ENCODE data around the gene NTRK1.

The NTRK1 gene

DNA sequence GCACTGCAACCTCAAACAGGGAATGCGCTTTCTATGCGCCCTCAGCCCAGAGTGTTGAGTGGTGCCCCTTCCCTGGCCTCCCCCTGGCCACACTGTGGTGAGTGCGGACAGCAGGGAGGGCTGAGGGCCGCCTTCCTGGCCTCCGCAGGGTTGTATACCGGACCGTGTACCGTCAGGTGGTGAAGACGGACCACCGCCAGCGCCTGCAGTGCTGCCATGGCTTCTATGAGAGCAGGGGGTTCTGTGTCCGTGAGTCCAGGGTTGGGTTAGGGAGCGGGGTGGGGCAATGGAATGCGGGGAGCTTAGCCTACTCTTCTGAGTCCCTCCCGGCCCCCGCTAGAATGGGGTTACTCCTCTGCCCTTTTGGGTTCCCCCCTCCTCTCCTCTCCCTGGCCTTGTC lies 44.5 kb downstream of the NTRK1 start:
- TF ChIP-seq ZNF274 (IDR thresholded peaks at IDR 0.05; ENCODE audit: low read depth, low read length) (no peak), SUZ12 (IDR thresholded peaks at IDR 0.05; ENCODE audit: extremely low read depth, insufficient read depth, insufficient read length) (no peak), YY1 (IDR thresholded peaks at IDR 0.05; ENCODE audit: insufficient read depth, insufficient read length) (no peak)
- Histone ChIP-seq H3K27me3 (ENCODE audit: insufficient read depth, insufficient read length) (no peaks in the 10 kb centered on the region), H3K36me3 (ENCODE audit: insufficient read depth, insufficient read length, low read length) (peaks cover 54% of the 10 kb centered on the region), H3K9me3 (ENCODE audit: insufficient read depth, low read length) (peaks cover 13% of the 10 kb centered on the region; the same call in 1 of the 2 replicates), H3K9ac (ENCODE audit: insufficient read length, low read depth) (no peak overlapping the region), H3K4me1 (ENCODE audit: insufficient read depth, insufficient read length) (peaks cover 14% of the 10 kb centered on the region), H3K4me3 (ENCODE audit: insufficient read length, low read depth) (no peak overlapping the region)
- DNase-seq (ENCODE audit: low read depth, low spot score), result no peak

DNA sequence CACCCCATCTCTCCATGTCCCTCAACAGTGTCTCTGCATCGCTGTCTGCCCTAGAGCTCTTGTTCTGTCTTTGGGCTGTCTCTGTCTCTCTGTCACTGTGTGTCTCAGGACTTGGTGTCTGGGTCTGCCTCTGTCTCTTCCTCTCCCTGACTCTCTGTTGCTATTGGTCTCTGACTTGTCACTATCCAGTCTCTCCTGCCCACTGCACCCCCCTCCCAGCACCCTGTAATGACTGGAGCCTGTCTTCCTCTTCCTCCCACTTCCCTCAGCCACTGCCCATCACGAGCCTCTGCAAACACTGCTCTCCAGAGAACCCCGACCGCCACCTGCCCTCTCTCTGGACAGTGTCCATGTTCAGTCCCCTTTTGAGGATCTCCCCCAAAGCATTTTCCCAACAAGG lies 45.0 kb downstream of the NTRK1 start:
- Histone ChIP-seq H3K4me3 (ENCODE audit: insufficient read length, low read depth) (no peak overlapping the region), H3K9ac (ENCODE audit: insufficient read length, low read depth) (no peak overlapping the region), H3K36me3 (ENCODE audit: insufficient read depth, insufficient read length, low read length) (peaks cover 54% of the 10 kb centered on the region), H3K4me1 (ENCODE audit: insufficient read depth, insufficient read length) (peaks cover 15% of the 10 kb centered on the region), H3K9me3 (ENCODE audit: insufficient read depth, low read length) (peaks cover 13% of the 10 kb centered on the region; the same call in 1 of the 2 replicates), H3K27me3 (ENCODE audit: insufficient read depth, insufficient read length) (no peaks in the 10 kb centered on the region)
- no peak for TF ChIP-seq ZNF274 (IDR thresholded peaks at IDR 0.05; ENCODE audit: low read depth, low read length)
- no peak for TF ChIP-seq YY1 (IDR thresholded peaks at IDR 0.05; ENCODE audit: insufficient read depth, insufficient read length)
- DNase-seq (ENCODE audit: low read depth, low spot score), result no peak

DNA sequence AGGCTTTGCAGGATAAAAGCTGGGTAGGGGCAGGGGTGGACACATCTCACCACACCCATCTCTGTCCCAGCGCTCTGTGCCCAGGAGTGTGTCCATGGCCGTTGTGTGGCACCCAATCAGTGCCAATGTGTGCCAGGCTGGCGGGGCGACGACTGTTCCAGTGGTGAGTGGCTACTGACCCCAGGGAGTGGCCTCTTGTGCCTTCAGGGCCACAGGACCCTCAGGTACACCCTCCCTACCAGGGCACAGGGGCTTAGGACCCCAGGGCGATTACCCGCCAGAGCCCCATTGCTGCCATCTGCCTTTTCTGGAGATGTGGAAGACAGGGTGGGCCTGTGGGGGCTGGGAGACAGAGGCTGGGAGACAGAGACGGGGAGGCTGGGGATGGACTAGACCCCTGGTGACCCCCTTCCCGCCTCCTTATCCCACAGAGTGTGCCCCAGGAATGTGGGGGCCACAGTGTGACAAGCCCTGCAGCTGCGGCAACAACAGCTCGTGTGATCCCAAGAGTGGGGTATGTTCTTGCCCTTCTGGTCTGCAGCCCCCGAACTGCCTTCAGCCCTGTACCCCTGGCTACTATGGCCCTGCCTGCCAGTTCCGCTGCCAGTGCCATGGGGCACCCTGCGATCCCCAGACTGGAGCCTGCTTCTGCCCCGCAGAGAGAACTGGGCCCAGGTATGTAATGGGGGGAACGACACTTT lies 45.7 kb downstream of the NTRK1 start:
- TF ChIP-seq YY1 (IDR thresholded peaks at IDR 0.05; ENCODE audit: insufficient read depth, insufficient read length), result no peak
- TF ChIP-seq SUZ12 (IDR thresholded peaks at IDR 0.05; ENCODE audit: extremely low read depth, insufficient read depth, insufficient read length), result no peak
- H3K9ac ChIP-seq (ENCODE audit: insufficient read length, low read depth), result no peak overlapping the region
- peaks cover 13% of the 10 kb centered on the region; the same call in 1 of the 2 replicates for H3K9me3 ChIP-seq (ENCODE audit: insufficient read depth, low read length)
- H3K4me3 ChIP-seq (ENCODE audit: insufficient read length, low read depth), result no peak overlapping the region
- DNase-seq (ENCODE audit: low read depth, low spot score), result no peak
- peaks cover 11% of the 10 kb centered on the region for H3K4me1 ChIP-seq (ENCODE audit: insufficient read depth, insufficient read length)
- no peaks in the 10 kb centered on the region for H3K27me3 ChIP-seq (ENCODE audit: insufficient read depth, insufficient read length)
- H3K36me3 ChIP-seq (ENCODE audit: insufficient read depth, insufficient read length, low read length), result peaks cover 54% of the 10 kb centered on the region

DNA sequence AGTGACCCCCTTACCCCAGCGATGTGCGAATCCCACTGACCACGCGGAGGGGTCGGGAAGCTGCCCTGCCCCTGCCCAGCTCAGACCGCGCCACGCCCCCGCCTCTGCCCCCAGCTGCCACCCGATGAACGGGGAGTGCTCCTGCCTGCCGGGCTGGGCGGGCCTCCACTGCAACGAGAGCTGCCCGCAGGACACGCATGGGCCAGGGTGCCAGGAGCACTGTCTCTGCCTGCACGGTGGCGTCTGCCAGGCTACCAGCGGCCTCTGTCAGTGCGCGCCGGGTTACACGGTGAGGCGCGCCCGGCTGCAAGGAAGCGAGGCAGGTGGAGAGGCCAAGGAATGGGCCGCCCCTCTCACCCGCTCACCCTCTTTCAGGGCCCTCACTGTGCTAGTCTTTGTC lies 47.9 kb downstream of the NTRK1 start:
- Histone ChIP-seq H3K4me3 (ENCODE audit: insufficient read length, low read depth) (no peak overlapping the region), H3K36me3 (ENCODE audit: insufficient read depth, insufficient read length, low read length) (peaks cover 69% of the 10 kb centered on the region), H3K4me1 (ENCODE audit: insufficient read depth, insufficient read length) (peaks cover 15% of the 10 kb centered on the region), H3K27me3 (ENCODE audit: insufficient read depth, insufficient read length) (no peaks in the 10 kb centered on the region), H3K9me3 (ENCODE audit: insufficient read depth, low read length) (peaks cover 13% of the 10 kb centered on the region; the same call in 1 of the 2 replicates), H3K9ac (ENCODE audit: insufficient read length, low read depth) (no peak overlapping the region)
- no peak for DNase-seq (ENCODE audit: low read depth, low spot score)
- no peak for TF ChIP-seq SUZ12 (IDR thresholded peaks at IDR 0.05; ENCODE audit: extremely low read depth, insufficient read depth, insufficient read length)
- TF ChIP-seq ZNF274 (IDR thresholded peaks at IDR 0.05; ENCODE audit: low read depth, low read length), result no peak
- no peak for TF ChIP-seq YY1 (IDR thresholded peaks at IDR 0.05; ENCODE audit: insufficient read depth, insufficient read length)

DNA sequence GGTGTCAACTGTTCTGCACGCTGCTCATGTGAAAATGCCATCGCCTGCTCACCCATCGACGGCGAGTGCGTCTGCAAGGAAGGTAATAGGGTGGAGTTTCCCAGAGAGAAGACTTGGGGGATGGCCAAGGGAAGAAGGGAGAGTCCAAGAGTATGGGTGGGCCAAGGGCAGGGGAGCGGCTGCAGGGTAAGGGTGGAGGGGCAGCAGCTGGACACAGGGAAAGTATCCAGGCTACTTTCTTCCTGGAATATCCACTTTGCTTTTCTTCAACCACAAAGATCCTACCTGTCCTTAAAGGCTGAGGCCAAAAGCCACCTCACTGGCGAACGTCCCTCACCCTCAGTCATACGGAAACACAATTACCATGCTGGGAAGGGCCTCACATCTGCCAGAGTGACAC lies 48.3 kb downstream of the NTRK1 start:
- Histone ChIP-seq H3K9me3 (ENCODE audit: insufficient read depth, low read length) (peaks cover 13% of the 10 kb centered on the region; the same call in 1 of the 2 replicates), H3K4me1 (ENCODE audit: insufficient read depth, insufficient read length) (peaks cover 19% of the 10 kb centered on the region), H3K9ac (ENCODE audit: insufficient read length, low read depth) (no peak overlapping the region), H3K4me3 (ENCODE audit: insufficient read length, low read depth) (no peak overlapping the region), H3K27me3 (ENCODE audit: insufficient read depth, insufficient read length) (no peaks in the 10 kb centered on the region), H3K36me3 (ENCODE audit: insufficient read depth, insufficient read length, low read length) (peaks cover 69% of the 10 kb centered on the region)
- TF ChIP-seq ZNF274 (IDR thresholded peaks at IDR 0.05; ENCODE audit: low read depth, low read length) (no peak), SUZ12 (IDR thresholded peaks at IDR 0.05; ENCODE audit: extremely low read depth, insufficient read depth, insufficient read length) (no peak), YY1 (IDR thresholded peaks at IDR 0.05; ENCODE audit: insufficient read depth, insufficient read length) (no peak)
- no peak for DNase-seq (ENCODE audit: low read depth, low spot score)

DNA sequence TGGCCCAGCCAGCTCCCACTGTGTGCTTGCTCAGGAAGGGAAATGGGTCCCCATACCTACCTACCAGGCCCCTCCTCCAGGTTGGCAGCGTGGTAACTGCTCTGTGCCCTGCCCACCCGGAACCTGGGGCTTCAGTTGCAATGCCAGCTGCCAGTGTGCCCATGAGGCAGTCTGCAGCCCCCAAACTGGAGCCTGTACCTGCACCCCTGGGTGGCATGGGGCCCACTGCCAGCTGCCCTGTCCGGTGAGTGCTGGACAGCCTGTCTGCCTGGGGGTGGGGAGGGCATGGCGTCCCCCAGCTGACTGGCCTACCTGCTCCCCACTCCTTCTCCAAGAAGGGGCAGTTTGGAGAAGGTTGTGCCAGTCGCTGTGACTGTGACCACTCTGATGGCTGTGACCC lies 49.0 kb downstream of the NTRK1 start:
- peaks cover 73% of the 10 kb centered on the region for H3K36me3 ChIP-seq (ENCODE audit: insufficient read depth, insufficient read length, low read length)
- H3K9me3 ChIP-seq (ENCODE audit: insufficient read depth, low read length), result peaks cover 13% of the 10 kb centered on the region; the same call in 1 of the 2 replicates
- H3K27me3 ChIP-seq (ENCODE audit: insufficient read depth, insufficient read length), result no peaks in the 10 kb centered on the region
- DNase-seq (ENCODE audit: low read depth, low spot score), result no peak
- H3K4me1 ChIP-seq (ENCODE audit: insufficient read depth, insufficient read length), result peaks cover 21% of the 10 kb centered on the region
- H3K4me3 ChIP-seq (ENCODE audit: insufficient read length, low read depth), result no peak overlapping the region
- no peak for TF ChIP-seq ZNF274 (IDR thresholded peaks at IDR 0.05; ENCODE audit: low read depth, low read length)
- TF ChIP-seq YY1 (IDR thresholded peaks at IDR 0.05; ENCODE audit: insufficient read depth, insufficient read length), result no peak
- TF ChIP-seq SUZ12 (IDR thresholded peaks at IDR 0.05; ENCODE audit: extremely low read depth, insufficient read depth, insufficient read length), result no peak
- no peak overlapping the region for H3K9ac ChIP-seq (ENCODE audit: insufficient read length, low read depth)

DNA sequence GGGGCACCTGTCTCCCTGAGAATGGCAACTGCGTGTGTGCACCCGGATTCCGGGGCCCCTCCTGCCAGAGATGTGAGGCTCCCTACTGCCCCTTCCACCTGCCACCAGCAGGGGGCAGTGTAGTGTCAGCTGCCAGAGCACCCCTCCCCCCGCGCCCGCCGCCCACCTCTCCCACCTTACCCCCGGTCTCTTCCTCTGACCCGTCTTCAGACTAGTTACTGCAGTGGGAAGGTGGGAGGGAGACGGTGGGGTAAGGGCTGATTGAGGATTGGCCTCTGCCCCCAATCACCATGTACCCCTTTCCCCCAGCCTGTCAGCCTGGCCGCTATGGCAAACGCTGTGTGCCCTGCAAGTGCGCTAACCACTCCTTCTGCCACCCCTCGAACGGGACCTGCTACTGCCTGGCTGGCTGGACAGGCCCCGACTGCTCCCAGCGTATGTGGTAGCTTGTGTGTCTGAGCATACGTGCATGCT lies 49.7 kb downstream of the NTRK1 start:
- TF ChIP-seq ZNF274 (IDR thresholded peaks at IDR 0.05; ENCODE audit: low read depth, low read length) (no peak), YY1 (IDR thresholded peaks at IDR 0.05; ENCODE audit: insufficient read depth, insufficient read length) (no peak), SUZ12 (IDR thresholded peaks at IDR 0.05; ENCODE audit: extremely low read depth, insufficient read depth, insufficient read length) (no peak)
- no peak overlapping the region for H3K4me3 ChIP-seq (ENCODE audit: insufficient read length, low read depth)
- H3K36me3 ChIP-seq (ENCODE audit: insufficient read depth, insufficient read length, low read length), result peaks cover 76% of the 10 kb centered on the region
- H3K27me3 ChIP-seq (ENCODE audit: insufficient read depth, insufficient read length), result no peaks in the 10 kb centered on the region
- no peak overlapping the region for H3K9ac ChIP-seq (ENCODE audit: insufficient read length, low read depth)
- DNase-seq (ENCODE audit: low read depth, low spot score), result peak; percentile 60
- H3K9me3 ChIP-seq (ENCODE audit: insufficient read depth, low read length), result peaks cover 13% of the 10 kb centered on the region; the same call in 1 of the 2 replicates
- H3K4me1 ChIP-seq (ENCODE audit: insufficient read depth, insufficient read length), result peaks cover 21% of the 10 kb centered on the region

Measured in NT2/D1 (cell line).